Neural progenitor cell (in vitro differentiated cells): Measurements from ENCODE around the gene ALG6.

Experiments used
- EZH2phosphoT487 ChIP-seq: fragments of 200-600 bp; sonication (generic); IDR thresholded peaks from 2 replicates; pipeline ENCODE4 v1.6.1; 2017; ENCODE audit warnings: antibody characterized with exemption
- TF ChIP-seq, protein P1 (sequence below): fragments of 200-600 bp; sonication (generic); IDR thresholded peaks from 2 replicates; pipeline ENCODE4 v1.5.1; 2017; ENCODE audit warnings: antibody characterized with exemption, mild to moderate bottlenecking

DNA sequence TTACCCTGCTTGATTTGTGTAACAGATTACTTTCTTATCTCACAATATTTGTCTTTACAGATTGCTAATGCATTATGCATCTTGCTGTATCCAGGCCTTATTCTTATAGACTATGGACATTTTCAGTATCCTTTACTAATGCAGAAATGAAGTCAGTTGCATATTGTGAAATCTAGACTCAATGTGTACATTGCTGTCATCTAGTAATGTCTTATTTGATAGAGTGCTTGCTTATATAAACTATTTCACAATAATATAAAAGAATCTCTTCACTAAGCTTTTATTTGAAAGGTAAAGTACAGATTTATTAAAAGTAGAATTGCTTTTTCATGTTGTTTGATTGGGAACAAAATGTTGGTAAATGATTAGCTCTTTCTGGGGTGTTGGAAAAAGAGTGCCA is 39.6 kb downstream of the ALG6 start:
- no peak for TF ChIP-seq EZH2phosphoT487
- TF ChIP-seq, protein P1, sequence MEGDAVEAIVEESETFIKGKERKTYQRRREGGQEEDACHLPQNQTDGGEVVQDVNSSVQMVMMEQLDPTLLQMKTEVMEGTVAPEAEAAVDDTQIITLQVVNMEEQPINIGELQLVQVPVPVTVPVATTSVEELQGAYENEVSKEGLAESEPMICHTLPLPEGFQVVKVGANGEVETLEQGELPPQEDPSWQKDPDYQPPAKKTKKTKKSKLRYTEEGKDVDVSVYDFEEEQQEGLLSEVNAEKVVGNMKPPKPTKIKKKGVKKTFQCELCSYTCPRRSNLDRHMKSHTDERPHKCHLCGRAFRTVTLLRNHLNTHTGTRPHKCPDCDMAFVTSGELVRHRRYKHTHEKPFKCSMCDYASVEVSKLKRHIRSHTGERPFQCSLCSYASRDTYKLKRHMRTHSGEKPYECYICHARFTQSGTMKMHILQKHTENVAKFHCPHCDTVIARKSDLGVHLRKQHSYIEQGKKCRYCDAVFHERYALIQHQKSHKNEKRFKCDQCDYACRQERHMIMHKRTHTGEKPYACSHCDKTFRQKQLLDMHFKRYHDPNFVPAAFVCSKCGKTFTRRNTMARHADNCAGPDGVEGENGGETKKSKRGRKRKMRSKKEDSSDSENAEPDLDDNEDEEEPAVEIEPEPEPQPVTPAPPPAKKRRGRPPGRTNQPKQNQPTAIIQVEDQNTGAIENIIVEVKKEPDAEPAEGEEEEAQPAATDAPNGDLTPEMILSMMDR, result no peak
